GM10266 (cell line): Measurements from ENCODE around the gene MT1A.
"Not testable (repeated sequence)": the region's sequence is repeated elsewhere in the genome, so short reads cannot be mapped to it uniquely, and the experiment has no call there.

ENCODE experiments used
- DNase-seq: peaks from one replicate; pipeline ENCODE4 v3.0.0; 2012; ENCODE audit errors: extremely low spot score
- CTCF ChIP-seq: IDR thresholded peaks from 2 replicates; pipeline ENCODE4 v1.5.1; 2012; ENCODE audit warnings: mild to moderate bottlenecking, low read depth; ENCODE audit not compliant: control insufficient read depth, insufficient read depth; ENCODE audit errors: missing control alignments

MT1A gene

GRCh38 chr16:56670620-56670934 lies 32.1 kb downstream of the MT1A start:
- no peak for TF ChIP-seq CTCF
- DNase-seq: no peak

- not testable (repeated sequence) for DNase-seq
Observed at GRCh38 chr16:56671691-56672090, 33.2 kb downstream of the MT1A start.

- DNase-seq: not testable (repeated sequence)
Observed at GRCh38 chr16:56672171-56672570, 33.7 kb downstream of the MT1A start.

GRCh38 chr16:56672761-56673536 lies 34.5 kb downstream of the MT1A start:
- no peak for DNase-seq
- TF ChIP-seq CTCF: no peak

- DNase-seq: no peak
- TF ChIP-seq CTCF: peak; percentile 50
Observed at GRCh38 chr16:56673921-56674320, 35.5 kb downstream of the MT1A start.

- not testable (repeated sequence) for DNase-seq
Observed at GRCh38 chr16:56674570-56674969, 36.1 kb downstream of the MT1A start.

- no peak for DNase-seq
- TF ChIP-seq CTCF: no peak
Observed at GRCh38 chr16:56675685-56676210, 37.3 kb downstream of the MT1A start.

GRCh38 chr16:56677474-56677873 lies 39.0 kb downstream of the MT1A start:
- no peak for TF ChIP-seq CTCF
- DNase-seq: no peak

- TF ChIP-seq CTCF: no peak
- no peak for DNase-seq
Observed at GRCh38 chr16:56679078-56679730, 40.7 kb downstream of the MT1A start.
